SKM-1 treated with dmso at 0.1 percent for 144 hours (cell line): ENCODE data around the gene SLC13A1.

Experiments
- DNase-seq: peaks from one replicate; lab custom pipeline; 2025; ENCODE audit not compliant: unreplicated experiment; lab: John Stamatoyannopoulos, UW

The SLC13A1 gene

DNA sequence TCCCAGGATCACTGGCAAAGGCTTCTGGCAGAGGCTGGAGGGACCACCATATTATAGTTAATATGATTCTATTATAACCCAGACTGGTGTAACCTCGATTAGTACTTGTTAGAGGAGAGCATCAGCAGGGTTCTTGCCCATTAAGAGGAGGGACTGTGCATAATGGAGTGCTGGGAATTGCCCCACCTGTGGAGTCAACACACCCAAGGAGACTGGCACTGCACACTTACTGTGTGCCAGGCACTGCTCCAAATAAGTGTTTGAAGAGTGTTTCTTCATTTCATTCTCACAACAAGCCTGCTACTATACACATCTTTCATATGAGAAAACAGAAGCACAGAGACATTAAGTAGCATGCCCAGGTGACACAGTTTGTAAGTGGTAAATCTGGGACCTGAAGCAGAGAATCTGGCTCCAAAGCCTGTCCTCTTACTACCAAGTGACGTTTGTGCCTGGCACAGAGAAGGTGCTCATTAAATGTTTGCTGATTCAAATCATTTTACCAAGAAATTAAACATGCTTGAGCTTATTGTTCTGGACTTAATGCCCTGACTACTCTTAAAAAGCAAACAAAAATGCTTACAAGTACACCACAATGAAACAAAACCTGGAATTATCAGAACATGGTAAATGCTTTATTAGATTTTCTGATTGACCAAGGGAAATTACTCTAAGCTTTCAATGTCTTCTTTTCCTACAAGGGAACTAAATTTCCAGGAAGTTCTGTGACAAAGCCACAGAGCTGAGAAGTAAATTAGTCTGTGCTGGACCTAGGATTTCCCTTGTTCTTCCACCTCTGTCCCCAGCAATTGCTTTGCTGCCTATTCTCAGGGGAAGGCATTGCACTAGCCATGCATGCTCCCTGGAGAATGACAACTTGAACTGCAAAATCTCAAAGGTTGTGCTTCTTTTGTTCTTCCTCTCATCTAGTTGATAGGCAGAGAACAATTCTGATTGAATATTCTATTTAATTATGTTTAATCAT lies 809 bp downstream of the SLC13A1 start:
- no peak for DNase-seq

GRCh38 chr7:123198111-123198510 lies 1.7 kb downstream of the SLC13A1 start:
- no peak for DNase-seq

DNA sequence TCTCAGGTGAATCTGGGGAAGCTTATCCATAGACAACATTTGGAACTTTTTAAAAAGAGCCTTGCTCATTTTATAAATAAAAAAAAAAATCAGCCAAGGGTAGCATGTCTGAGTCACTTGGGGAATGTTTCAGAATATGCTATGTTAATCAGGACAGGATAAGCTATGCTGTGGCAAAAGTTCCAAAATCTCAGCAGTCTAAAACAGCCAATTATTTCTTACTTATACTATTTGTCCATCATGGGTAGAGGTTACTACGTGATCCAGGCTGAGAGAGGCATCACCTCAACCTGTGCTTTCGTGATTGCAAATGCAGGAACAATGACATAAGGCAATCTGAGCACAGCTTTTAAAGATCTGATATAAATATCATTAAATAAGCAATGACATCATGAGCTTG lies 6.5 kb downstream of the SLC13A1 start:
- no peak for DNase-seq

GRCh38 chr7:123191132-123191531 lies 8.6 kb downstream of the SLC13A1 start:
- no peak for DNase-seq

DNA sequence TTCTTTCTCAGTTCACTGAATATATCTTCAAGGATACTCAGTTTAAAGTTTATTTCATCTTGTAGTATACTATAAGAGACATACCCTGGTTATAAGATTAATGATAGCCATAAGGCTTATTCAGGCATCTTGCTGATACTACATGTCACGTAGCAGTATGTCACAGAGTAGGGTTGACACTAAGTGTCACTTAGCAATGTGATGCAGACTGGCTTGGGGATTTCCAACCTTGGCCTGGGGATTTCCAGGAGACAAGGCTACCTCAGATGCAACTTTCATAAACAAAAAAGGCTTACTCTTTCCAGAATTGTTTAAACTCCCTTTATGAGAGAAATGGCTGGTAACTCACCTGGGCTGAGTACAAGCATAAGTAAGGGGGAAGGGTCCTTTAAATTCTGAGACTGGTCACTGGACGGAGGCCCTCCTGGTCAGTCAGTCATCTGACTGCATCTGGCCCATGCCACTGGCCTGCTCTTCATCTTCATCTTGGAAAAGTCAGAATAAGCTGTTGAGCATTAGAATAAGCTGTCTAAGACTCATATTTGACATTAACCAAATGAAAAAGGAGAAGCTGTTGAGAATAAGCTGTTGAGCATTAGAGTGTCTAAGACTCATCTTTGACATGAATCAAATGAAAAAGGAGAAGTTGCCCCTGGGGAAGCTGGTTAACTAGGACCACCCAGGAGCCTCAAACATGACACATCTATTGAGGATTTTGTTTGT lies 9.5 kb downstream of the SLC13A1 start:
- no peak for DNase-seq

GRCh38 chr7:123185756-123186155 lies 14.0 kb downstream of the SLC13A1 start:
- no peak for DNase-seq

DNA sequence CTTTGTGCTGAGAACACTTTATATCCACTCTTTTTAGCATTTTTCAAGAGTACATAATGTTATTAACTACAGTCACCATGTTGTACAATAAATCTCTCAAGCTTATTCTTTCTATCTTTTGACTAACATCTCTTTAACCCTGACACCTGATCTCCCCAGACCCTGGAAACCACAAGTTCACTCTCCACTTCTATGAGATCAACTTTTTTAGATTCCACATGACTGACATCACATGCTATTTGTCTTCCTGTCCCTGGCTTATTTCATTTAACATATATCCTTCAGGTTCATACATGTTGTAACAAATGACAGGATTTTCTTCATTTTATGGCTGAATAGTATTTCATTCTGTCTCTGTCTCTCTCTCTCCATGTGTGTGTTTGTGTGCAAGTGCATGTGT lies 15.5 kb downstream of the SLC13A1 start:
- no peak for DNase-seq

- no peak for DNase-seq
Observed at GRCh38 chr7:123183431-123183830, 16.3 kb downstream of the SLC13A1 start.

DNA sequence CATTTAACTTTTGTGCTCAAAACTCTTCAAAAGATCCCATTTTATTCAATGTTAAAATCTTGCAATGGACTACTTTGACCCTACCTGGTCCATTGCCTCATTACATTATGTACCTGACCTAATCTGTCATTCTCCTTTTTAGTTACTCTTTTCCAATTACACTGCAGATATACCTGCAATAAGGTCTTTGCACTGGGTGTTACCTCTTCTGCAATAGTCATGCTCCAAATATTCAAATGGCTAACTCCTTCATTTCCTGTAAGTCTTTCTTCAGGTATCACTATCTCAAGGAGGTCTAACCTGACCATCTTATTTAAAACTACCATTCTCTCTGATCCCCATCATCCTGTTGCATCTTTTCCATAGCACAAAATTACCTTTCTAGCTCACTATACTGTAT lies 22.3 kb downstream of the SLC13A1 start:
- no peak for DNase-seq

GRCh38 chr7:123170333-123171246 lies 29.2 kb downstream of the SLC13A1 start:
- no peak for DNase-seq

GRCh38 chr7:123169065-123169464 lies 30.7 kb downstream of the SLC13A1 start:
- no peak for DNase-seq

DNA sequence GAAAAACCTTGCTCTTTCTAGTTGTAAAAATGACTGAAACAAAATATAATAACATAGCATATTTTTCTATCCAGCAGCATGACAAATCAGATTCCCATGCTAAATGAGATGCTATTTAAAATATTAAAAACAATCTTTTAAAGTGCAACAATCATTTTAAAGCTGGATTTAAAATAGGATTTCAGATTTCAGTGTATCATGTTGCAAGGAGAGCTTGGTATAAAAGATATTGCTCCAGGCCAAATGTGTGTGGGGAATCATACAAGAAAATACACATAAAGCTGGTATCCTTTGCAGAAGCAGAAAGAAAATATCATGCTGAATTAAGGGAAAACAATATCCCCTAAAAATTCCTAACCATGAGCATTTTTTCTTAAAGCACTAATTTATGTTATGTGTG lies 42.2 kb downstream of the SLC13A1 start:
- DNase-seq = no peak

- DNase-seq = no peak
Observed at GRCh38 chr7:123155571-123155970, 44.2 kb downstream of the SLC13A1 start.

- peak; percentile 71 for DNase-seq
Observed at GRCh38 chr7:123154231-123154860, 45.4 kb downstream of the SLC13A1 start.

GRCh38 chr7:123151443-123151842 lies 48.3 kb downstream of the SLC13A1 start:
- no peak for DNase-seq

GRCh38 chr7:123148813-123149212 lies 51.0 kb downstream of the SLC13A1 start:
- no peak for DNase-seq

DNA sequence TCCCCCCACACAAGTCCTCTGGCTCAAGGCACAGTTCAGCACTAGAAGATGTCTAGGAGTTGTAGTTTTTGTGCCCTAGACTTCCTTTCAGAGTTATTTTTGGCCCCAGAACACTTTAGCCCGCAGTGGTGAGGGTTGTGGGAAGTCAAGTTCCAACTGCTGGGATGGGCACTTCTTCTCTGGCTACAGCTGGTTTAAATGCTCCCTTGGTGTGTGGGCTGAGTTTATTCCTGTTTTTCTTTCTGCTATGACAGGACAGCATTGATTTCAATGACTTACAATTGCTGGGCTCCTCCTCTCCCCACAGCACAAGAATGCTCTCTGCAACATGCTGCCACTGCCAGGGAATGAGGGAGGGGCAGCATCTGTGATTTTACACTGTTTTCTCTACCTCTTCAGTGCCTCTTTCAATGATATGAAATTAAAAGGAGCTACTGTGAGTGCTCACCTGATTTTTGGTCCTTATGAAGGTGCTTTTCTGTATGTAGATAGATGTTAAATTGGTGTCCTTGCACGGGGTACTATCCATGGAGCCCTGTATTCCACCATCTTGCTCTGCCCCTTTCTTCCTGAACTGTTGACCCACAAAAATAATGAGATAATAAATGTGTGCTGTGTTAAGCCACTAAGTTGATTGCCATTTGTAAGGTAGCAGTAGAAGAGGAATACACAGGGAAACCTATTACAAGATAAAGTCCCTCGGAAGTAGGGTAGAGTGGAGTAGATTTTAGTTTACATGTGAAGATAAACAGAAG lies 56.3 kb downstream of the SLC13A1 start:
- DNase-seq = no peak

GRCh38 chr7:123140561-123140960 lies 59.2 kb downstream of the SLC13A1 start:
- no peak for DNase-seq

- DNase-seq = no peak
Observed at GRCh38 chr7:123135960-123136359, 63.8 kb downstream of the SLC13A1 start.

GRCh38 chr7:123133924-123134323 lies 65.8 kb downstream of the SLC13A1 start:
- no peak for DNase-seq
